NB4 (cell line): Measurements from ENCODE around the gene TMEM59L.

Experiments
- CTCF ChIP-seq: IDR thresholded peaks from one replicate; pipeline ENCODE4 v1.5.1; 2012; ENCODE audit warnings: low read depth, low read length
- POLR2A ChIP-seq: IDR thresholded peaks from 2 replicates; pipeline ENCODE4 v1.6.1; 2011; ENCODE audit warnings: mild to moderate bottlenecking; ENCODE audit not compliant: insufficient read length; ENCODE audit errors: extremely low read depth

- TF ChIP-seq CTCF, result no peak
- TF ChIP-seq POLR2A, result no peak
These were observed 7.0 kb upstream of the TMEM59L start for GRCh38 chr19:18605546-18606280.
